Ovary (tissue), 9 donors: ENCODE measurements around the gene AGXT2. TPM values are rescaled to one million over a fixed set of nuclear protein-coding genes. Genes with fewer than 3 reads are reported as not detected.

Source experiments
- DNase-seq, 5 donors: peaks; one replicate each; pipeline ENCODE4 v3.0.0-alpha.2; 2019 to 2020
- H3K27ac ChIP-seq, 2 donors: fragments of 200-600 bp; one replicate each; pipeline versions ENCODE4 v1.5.1 to v1.8.0; 2019 to 2022
- H3K27me3 ChIP-seq: fragments of 200-600 bp; one replicate; pipeline ENCODE4 v1.8.0; 2022
- H3K36me3 ChIP-seq: fragments of 200-600 bp; sonication (generic); one replicate; pipeline ENCODE4 v1.5.1; 2019
- H3K4me1 ChIP-seq: one replicate; pipeline ENCODE4 v1.8.1; 2013; ENCODE audit warnings: mild to moderate bottlenecking, moderate library complexity; ENCODE audit not compliant: insufficient read depth
- H3K4me3 ChIP-seq: fragments of 200-600 bp; sonication (generic); one replicate; pipeline ENCODE4 v1.5.1; 2017
- H3K9me3 ChIP-seq, 2 donors: fragments of 200-600 bp in 1 of 2; sonication (generic) in 1 of 2; one replicate each; pipeline versions ENCODE4 v1.5.1 to v1.8.1; 2013 to 2019; ENCODE audit warnings: mild to moderate bottlenecking in 1 of 2, moderate library complexity in 1 of 2
- CTCF ChIP-seq, 3 donors: fragments of 450-650 bp in 2 of 3; fragments of 200-600 bp in 1 of 3; IDR thresholded peaks; one replicate each; pipeline versions ENCODE4 v1.5.1 to v1.8.0; 2016 to 2022; ENCODE audit warnings: antibody characterized with exemption in 3 of 3, mild to moderate bottlenecking in 1 of 3
- EP300 ChIP-seq: sonication (generic); formaldehyde crosslinking; IDR thresholded peaks from one replicate; pipeline ENCODE4 v1.6.1; 2017; ENCODE audit warnings: antibody characterized with exemption
- POLR2A ChIP-seq: fragments of 450-650 bp; IDR thresholded peaks from one replicate; pipeline ENCODE4 v1.6.1; 2017; ENCODE audit warnings: antibody characterized with exemption, mild to moderate bottlenecking, moderate library complexity
- WGBS, 3 donors: extraction: QIAGEN DNeasy Blood & Tissue Kit in 1 of 3; methylation state at CpG; one replicate each; pipeline versions ENCODE4 v1.1.5 to v1.1.7; 2013 to 2017; 5-methylcytosine and 5-hydroxymethylcytosine counted together
- intact Hi-C, 4 donors: fragments of 100-400 bp; cut with DNase I; formaldehyde crosslinking; loops; one replicate each; pipeline versions ENCODE4 v1.11.0 to v1.15.1; 2022 to 2023
- polyA plus RNA-seq, 2 donors: library from polyadenylated mRNA; stranded (reverse); fragments of 200-250 nt in 1 of 2; fragments of 350-450 nt in 1 of 2; fragmentation: Illumina TruSeq in 1 of 2; extraction: RNeasy Lipid Tissue Mini Kit (QIAGEN cat#74804) in 1 of 2; gene quantifications; one replicate each; pipeline ENCODE4 v1.2.3, GENCODE V29; 2013 to 2014
- total RNA-seq, 7 donors: library from RNA; depleted of rRNA in 2 of 7; stranded (reverse); fragments of >200 nt in 2 of 7; fragmentation: NEBNext Ultra II Directional in 3 of 7; extraction: Animal tissue kit (Norgen Biotek cat#: 25700) in 3 of 7; gene quantifications; one replicate each; pipeline versions ENCODE4 v1.1.0 to v1.2.4, GENCODE V29; 2016 to 2023
- donor health status: DM: no; HTN: no; CAD: no; lungs with moderate emphysema.
- donor health status: DM: no; HTN: no; CAD: no.
- donor health status: Bipolar disorder and iron deficiency.
- donor health status: DM: yes; HTN: yes; CAD: no.
- donor health status: DM: no; HTN: no; CAD: no.
- donor health status: DM: yes; HTN: yes; CAD: no.

Gene AGXT2
- total and polyA plus RNA-seq, 9 donors: 0.10 to 0.15 TPM; not detected in 7

DNA sequence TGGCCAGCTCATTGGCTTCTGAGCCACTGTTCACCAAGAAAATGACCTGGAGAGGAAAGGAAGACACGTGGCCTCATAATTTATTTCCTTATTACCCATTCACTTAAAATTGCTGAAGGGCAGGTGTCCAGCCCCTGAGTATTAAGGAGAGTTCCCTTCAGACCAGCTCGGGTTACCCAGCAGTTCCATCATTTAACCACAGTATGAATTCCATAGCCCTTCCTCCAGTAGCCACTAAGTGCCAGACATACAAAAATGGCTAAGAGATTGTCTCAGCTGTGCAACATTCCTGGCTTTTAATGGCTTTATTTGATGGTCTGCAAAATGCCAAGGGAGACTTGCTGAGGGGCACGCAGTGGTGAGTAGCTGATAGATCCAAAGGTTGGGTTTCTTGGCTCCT is 12.5 kb downstream of the AGXT2 start:
- Histone ChIP-seq H3K4me3 (no peak overlapping the region), H3K9me3 (no peaks in the 10 kb centered on the region), H3K36me3 (no peaks in the 10 kb centered on the region), H3K27ac (no peak overlapping the region), H3K27me3 (no peaks in the 10 kb centered on the region), H3K4me1 (no peaks in the 10 kb centered on the region)
- TF ChIP-seq EP300: no peak
- TF ChIP-seq POLR2A: no peak
- whole genome bisulfite sequencing, 3 donors: 69 to 75% (median 71%) methylated on average over 3 of the region's 3 CpGs
- intact Hi-C loops: no loop called here
- no peak for DNase-seq

GRCh38 chr5:35032356-35032755 is 15.4 kb downstream of the AGXT2 start:
- H3K9me3 ChIP-seq: no peaks in the 10 kb centered on the region
- WGBS, 3 donors: 37 to 63% (median 42%) methylated on average over 6 of the region's 6 CpGs
- TF ChIP-seq POLR2A (no peak), CTCF (IDR thresholded peaks at IDR 0.05) (no peak), EP300 (no peak)

GRCh38 chr5:35031276-35031675 is 16.5 kb downstream of the AGXT2 start:
- no peak for DNase-seq
- TF ChIP-seq POLR2A (no peak), CTCF (IDR thresholded peaks at IDR 0.05) (no peak), EP300 (no peak)
- no peaks in the 10 kb centered on the region for H3K9me3 ChIP-seq
- H3K36me3 ChIP-seq: no peaks in the 10 kb centered on the region
- no peak overlapping the region for H3K27ac ChIP-seq
- H3K4me3 ChIP-seq: no peak overlapping the region
- WGBS, 3 donors: 66 to 81% (median 76%) methylated on average over 5 of the region's 5 CpGs
- H3K4me1 ChIP-seq: no peaks in the 10 kb centered on the region
- intact Hi-C loops: no loop called here
- H3K27me3 ChIP-seq: no peaks in the 10 kb centered on the region

More at GRCh38 chr5:35032356-35032755, 15.4 kb downstream of the AGXT2 start:
- intact Hi-C loops: no loop called here
- Histone ChIP-seq H3K4me3 (no peak overlapping the region), H3K27ac (no peak overlapping the region), H3K4me1 (no peaks in the 10 kb centered on the region), H3K27me3 (no peaks in the 10 kb centered on the region), H3K36me3 (no peaks in the 10 kb centered on the region)
- no peak for DNase-seq

GRCh38 chr5:35030426-35031100 is 17.2 kb downstream of the AGXT2 start:
- H3K9me3 ChIP-seq: no peaks in the 10 kb centered on the region
- H3K27me3 ChIP-seq: no peaks in the 10 kb centered on the region
- no peaks in the 10 kb centered on the region for H3K4me1 ChIP-seq
- no peak overlapping the region for H3K27ac ChIP-seq
- no peak for DNase-seq
- intact Hi-C loops: no loop called here
- WGBS, 3 donors: 76 to 89% (median 87%) methylated on average over 10 of the region's 10 CpGs
- H3K4me3 ChIP-seq: no peak overlapping the region
- no peaks in the 10 kb centered on the region for H3K36me3 ChIP-seq
- TF ChIP-seq EP300: no peak
- TF ChIP-seq CTCF (IDR thresholded peaks at IDR 0.05): no peak
- no peak for TF ChIP-seq POLR2A

- 64 to 78% (median 64%) methylated on average over 4 of the region's 4 CpGs for WGBS, 3 donors
- no peaks in the 10 kb centered on the region for H3K27me3 ChIP-seq
- TF ChIP-seq CTCF (IDR thresholded peaks at IDR 0.05): no peak
- TF ChIP-seq POLR2A: no peak
- no peak for TF ChIP-seq EP300
- no peaks in the 10 kb centered on the region for H3K4me1 ChIP-seq
- no peaks in the 10 kb centered on the region for H3K9me3 ChIP-seq
- no peaks in the 10 kb centered on the region for H3K36me3 ChIP-seq
- intact Hi-C loops: no loop called here
- no peak for DNase-seq
- no peak overlapping the region for H3K4me3 ChIP-seq
- H3K27ac ChIP-seq: no peak overlapping the region
These were observed 18.4 kb downstream of the AGXT2 start for GRCh38 chr5:35029333-35029732.
